Skeletal muscle cell (primary cell): Measurements from ENCODE around the gene FXYD2.
"Not testable (repeated sequence)": the region's sequence is repeated elsewhere in the genome, so short reads cannot be mapped to it uniquely, and the experiment has no call there.

Experiments used
- DNase-seq: peaks from one replicate; pipeline ENCODE4 v3.0.0-alpha.2; 2010; ENCODE audit warnings: low read depth
- H3K4me3 ChIP-seq: 2 replicates; pipeline ENCODE4 v1.5.1; 2011; ENCODE audit warnings: low read depth, mild to moderate bottlenecking, control low read depth, low read length, moderate library complexity

Gene FXYD2

DNA sequence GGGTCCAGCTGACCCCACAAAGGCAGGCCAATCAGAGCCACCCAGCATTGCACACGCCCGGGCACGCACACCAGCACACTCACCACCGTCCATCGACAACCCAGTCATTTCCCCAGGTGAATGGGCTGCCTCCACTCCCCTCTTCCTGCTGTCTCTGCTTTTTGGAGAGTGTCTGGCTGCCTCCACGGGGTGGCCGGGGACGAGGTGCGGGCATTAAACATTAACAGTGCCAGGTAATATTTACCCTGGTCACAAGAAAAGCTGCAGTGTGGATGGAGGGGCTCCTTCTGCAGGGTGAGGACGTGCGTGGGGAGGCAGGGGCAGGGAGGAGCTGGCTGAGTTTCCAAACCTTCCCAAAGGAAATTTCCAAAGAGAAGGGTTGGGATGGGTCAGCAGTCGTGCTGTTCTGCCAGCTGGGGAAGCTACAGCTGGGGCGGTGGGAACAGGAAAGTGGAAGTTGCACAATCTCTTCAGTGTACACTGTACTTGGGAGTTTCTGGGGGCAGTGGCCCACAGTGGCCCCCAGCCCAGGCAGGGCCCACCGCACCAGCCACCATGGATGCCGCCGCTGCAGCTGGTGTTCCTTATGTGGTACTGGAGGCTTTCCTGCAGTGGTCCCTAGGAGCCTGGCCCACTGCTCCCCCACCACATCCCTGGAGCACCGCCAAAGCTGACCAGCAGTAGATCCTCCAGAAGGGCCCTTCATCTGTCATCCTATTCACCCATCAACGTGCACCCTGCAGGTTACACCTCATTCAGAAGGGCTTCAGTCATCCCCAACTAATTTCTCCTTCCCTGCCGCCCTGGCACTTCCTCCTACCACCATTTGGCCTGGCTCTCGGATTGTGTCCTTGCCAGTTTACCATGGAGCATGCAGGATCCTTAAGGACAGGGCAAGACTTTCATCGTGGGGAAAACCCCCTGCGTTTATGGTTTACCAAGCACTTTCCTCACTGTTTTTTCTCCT, at the start of gene FXYD2:
TSS of gene FXYD2 (minus strand) at position 174 of the 967 bp plus-strand sequence. CDS start at position 108, 66 bp downstream.
- H3K4me3 ChIP-seq, result no peak within 1 kb of the TSS
- DNase-seq, result no peak

DNA sequence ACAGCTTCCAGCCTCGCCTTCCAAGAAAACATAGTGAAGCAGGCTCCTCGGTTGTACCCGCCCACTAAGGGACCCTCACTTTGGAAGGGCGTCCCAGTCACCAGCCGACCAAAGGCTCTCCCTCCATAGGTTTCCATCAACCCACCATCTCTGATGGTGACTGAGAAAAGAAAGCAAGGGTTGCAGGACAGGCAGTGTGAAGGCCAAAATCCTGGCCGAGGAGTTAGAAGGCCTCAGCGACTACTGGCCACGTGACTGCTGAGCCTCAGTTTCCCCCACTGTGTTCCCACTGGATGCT, 49.2 kb upstream of the FXYD2 start:
- no peak overlapping the region for H3K4me3 ChIP-seq
- DNase-seq, result no peak

DNA sequence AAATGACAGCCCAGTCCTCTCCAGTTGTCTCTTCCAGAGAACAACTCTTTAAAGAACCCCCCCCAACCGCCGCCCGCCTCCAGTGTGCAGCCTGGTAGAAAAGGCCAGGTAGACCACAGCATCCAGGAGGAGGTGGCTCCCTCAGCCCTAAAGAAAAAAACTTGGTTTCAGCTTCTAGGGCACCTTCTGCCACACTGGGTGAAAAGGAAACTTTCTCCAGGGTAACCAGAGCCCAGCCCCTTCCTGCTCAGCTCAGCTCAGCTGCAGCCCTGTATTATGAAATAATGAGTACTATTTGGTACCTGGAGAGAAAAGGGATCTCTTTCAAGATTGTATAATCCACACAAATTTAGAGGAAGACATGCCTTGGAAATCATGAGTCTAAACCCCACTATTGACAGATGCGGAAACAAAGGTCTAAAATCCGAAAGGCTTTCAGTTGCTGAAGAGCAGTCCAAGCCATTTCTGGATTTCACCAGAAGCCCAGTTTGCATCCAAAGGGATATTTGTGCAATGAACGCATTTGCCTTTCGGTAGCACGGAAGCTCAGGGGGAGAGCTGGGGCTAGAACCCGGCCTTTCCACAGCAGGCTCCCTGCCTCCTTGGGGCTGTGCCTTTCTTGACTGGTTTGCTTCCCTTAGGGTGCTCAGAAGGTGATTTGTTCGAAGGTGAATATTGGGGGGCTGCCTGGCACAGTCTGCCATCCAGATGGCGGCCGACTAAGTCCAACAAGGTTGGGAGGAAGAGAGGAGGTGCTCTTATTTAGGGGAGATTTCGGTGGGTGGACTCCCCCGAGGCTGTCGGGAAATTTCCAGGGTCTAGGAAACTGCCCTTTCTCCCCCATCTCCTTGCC, 48.7 kb upstream of the FXYD2 start:
- no peak overlapping the region for H3K4me3 ChIP-seq
- DNase-seq, result no peak

DNA sequence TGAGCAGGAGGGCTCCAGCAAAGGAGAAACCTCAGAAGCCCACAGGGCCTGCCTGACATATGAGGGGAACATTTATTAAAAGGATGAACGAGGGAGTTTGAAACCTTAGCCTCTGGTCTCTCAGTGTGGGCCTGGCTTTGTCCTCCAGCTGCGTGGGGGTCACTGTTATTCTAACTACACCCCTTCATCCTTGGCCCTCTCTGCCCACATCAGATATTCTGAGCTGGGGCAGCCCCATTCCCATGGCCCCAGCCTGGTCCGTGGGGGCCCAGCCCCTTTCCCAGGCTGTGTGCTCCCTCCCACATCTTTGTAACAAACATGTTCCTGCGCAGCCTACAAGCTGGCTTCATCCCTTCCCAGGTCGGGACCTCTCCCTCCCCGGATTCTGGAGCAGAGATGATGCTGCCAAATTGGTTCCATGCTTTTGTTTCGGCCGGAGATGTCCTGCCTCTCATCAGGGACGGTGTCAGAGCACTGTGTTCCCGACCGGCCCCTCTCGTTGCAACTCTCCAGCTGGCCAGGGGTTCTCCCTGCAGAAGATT, 47.9 kb upstream of the FXYD2 start:
- no peak overlapping the region for H3K4me3 ChIP-seq
- DNase-seq, result no peak

DNA sequence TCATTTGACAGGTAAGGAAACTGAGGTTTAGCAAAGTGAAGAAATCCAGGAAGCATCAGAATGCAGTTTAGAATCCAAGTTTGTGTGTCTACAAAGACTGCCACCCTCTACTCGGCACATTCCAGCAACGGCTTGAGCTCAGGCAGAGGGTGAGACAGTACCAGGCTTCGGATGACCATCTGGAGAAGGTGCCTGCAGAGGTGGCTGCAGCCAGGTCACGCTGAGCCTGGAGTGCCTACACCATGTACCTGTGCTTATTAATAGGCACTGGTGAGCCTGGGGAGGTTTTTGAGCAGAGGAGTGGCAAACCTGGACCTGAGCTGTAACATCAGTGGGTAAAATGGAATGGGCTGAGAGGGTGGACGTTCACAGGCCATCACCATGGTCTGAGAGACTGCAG, 47.2 kb upstream of the FXYD2 start:
- no peak for DNase-seq
- no peak overlapping the region for H3K4me3 ChIP-seq

DNA sequence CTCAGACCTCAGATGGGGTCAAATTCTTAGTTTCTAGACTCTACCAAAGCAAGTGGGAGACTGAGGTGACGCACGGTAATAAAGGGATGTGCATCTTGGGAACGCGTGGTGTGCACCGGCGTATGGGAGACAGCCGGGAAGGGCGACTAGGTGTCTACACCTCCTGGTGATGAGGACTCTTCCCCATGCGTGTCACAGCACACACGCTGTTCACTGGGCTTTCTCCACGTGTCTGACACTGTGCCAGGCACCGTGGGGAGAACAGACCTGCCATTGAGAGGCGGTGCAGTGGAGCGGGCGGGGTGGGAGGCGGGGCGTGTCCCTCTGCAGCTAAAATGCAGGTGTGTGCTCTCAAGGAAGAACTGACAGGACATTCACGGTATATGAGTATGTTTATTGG, 46.6 kb upstream of the FXYD2 start:
- no peak for DNase-seq
- no peak overlapping the region for H3K4me3 ChIP-seq

DNA sequence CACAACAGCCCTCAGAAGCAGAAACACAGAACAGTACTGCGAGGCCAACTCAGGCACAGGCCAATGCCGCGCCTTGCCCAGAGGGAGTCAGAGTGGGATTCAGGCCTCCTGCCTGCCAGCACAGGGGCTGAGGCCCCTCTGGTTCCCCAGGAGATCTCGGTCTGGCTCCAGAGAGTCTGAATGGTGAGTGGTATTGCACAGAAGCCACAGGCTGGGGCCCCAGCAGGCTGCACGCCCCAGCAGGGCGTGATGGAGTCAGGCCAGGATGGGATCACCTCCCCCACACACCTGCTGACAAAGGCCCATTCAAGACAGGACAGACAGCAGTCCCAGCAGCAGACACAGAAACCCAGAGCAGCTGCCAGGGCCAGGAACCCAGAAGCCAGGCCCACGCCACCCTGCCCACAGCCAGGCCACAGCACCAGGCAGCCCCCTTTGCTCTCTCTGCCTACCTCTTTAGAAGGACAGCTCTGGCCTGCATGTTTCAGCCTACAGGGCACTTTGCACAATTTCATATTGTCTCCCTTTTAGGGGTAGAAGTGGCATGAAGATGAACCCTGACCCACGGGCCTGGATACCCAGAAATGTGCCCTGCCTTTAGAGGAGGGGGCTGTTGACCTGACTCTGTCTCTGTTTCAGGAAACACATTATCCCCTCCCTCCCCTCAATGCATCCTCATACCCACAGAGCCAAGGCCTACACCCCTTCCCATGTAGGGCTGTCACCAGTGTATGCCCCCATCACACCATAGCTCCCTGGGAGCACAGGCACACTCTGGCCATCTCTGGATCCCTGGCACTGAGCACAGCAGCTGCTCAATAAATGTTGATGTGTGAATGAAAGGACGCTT, 45.8 kb upstream of the FXYD2 start:
- no peak for DNase-seq
- H3K4me3 ChIP-seq, result no peak overlapping the region

DNA sequence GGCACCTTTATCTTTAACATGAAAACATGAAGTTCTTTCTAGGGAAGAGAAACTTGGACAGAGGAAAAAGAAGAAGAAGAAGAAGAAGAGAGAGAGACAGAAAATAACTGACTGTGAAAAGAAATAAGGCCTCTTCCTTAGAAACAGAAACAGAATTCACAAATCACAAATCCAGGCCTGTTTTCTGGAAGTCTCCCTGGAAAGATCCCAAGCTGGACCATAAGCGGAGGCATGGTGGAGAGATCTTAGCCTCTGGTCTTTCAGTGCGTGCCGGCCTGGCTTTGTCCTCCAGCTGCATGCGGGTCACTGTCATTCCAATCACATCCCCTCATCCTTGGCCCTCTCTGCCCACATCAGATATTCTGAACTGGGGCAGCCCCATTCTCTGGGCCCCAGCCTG, 45.1 kb upstream of the FXYD2 start:
- H3K4me3 ChIP-seq, result no peak overlapping the region
- DNase-seq, result no peak

DNA sequence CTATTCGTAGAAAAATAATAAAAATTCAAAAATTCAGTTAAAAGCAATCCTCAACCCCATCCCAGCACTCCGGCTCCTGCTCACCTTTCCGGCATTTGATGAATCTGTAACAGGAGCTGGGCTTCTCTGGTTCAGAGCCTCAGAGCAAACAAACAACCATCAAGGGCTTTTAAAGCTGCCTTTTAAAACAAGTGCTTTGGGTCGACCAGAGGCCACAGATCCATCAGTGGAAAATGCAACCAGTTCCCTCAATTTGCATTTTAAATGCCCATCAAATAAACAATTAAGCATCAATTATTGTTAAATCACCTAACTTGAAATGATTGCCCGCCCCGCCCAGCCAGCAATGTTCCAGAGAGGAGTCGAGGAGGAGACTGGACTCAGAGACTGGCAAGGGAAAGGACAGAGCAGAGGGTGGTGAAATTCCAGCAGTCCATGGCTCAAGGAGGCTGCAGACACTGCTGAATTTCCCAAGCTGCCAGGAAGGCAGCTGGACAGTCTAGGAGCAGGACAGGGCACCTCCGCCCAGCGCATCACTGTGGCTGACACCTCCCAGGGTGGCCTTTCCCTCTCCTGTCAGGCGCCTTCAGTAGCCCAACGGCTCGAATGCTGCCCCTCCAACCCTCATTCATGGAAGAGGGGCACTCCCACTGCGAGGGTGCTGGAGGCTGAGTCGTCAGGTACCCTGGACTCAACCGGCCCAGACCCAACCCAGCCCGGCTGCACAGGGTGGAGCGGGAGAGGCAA, 44.4 kb upstream of the FXYD2 start:
- H3K4me3 ChIP-seq, result no peak overlapping the region
- no peak for DNase-seq

DNA sequence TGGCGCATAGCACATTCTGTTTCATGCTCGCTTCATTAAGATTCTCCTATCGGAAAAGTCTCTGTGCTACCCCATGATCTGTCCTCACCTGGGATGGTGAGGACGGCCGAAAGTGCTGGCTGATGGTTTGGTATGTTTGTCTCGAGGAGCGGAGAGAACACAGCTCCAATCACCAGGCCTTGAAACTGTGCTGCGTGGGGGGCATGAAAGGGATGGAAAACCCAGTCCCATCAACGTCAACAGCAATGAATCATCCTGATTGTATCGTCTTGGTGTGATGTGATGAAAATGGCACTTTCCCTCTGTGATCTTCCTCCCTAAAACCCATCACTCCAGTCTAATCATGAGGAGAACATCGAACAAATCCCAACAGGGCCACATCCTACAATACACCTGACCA, 43.5 kb upstream of the FXYD2 start:
- DNase-seq, result no peak
- no peak overlapping the region for H3K4me3 ChIP-seq

DNA sequence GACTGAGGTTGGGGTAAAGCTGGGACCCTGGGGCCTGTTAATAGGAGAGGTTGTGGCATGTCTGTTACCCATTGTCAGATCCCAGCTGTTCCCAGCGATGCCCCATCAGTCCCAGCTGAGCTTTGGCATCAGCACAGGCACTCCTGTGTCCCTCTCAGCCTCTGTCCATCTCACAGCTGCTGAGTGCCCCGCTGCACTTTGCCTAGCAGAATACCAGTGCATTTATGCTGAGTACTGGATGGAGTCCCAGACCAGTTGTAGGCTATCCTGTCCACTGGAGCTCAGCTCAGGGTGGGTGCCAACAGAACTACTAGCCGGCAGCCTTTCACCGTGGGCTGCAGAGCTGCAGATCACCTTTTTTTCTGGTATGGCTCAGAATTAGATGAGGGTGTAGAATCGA, 42.0 kb upstream of the FXYD2 start:
- H3K4me3 ChIP-seq, result no peak overlapping the region
- no peak for DNase-seq

DNA sequence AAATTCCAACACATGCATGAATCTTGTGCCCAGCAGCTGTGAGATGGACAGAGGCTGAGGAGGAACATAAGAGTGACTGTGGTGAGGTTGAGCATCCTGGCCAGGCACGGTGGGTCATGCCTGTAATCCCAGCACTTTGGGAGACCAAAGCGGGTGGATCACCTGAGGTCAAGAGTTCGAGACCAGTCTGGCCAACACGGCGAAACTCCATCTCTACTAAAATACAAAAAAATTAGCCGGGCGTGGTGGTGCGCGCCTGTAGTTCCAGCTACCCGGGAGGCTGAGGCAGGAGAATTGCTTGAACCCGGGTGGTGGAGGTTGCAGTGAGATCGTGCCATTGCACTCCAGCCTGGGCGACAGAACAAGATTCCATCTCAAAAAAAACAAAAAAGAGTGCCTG, 41.0 kb upstream of the FXYD2 start:
- not testable (repeated sequence) for DNase-seq, H3K4me3 ChIP-seq

DNA sequence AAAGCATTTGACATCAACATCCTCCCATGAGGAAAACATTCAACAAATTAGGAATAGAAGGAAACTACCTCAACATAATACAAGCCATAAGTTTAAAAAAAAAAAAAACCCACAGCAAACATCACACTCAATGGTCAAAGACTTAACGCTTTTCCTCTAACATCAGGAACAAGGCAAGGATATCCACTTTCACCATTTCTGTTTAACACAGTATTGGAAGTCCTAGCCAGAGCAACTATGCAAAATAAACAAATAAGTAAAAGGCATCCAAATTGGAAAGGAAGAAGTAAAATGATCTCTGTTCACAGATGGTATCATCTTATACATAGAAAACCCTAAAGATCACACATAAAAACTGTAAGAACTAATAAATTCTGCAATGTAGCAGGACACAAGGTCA, 38.8 kb upstream of the FXYD2 start:
- H3K4me3 ChIP-seq, result no peak overlapping the region
- DNase-seq, result no peak

DNA sequence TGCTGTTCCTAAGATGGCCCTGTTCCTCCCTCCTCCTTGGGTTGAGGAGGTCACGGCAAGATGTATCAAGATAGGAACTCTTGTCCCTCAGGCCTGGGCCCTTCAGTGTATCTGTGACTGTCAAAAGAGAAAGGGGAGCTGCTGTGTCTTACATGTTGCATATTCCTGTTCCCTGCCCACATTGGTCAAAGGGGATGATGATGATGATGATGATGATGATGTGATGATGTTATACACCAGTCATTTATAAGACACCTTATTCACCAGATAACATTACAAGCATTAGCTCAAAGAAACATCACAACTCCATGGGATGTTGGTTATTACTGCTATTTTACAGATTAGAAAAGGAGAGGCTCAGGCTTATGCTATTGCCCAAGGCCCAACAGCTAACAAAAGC, 38.2 kb upstream of the FXYD2 start:
- no peak for DNase-seq
- no peak overlapping the region for H3K4me3 ChIP-seq

DNA sequence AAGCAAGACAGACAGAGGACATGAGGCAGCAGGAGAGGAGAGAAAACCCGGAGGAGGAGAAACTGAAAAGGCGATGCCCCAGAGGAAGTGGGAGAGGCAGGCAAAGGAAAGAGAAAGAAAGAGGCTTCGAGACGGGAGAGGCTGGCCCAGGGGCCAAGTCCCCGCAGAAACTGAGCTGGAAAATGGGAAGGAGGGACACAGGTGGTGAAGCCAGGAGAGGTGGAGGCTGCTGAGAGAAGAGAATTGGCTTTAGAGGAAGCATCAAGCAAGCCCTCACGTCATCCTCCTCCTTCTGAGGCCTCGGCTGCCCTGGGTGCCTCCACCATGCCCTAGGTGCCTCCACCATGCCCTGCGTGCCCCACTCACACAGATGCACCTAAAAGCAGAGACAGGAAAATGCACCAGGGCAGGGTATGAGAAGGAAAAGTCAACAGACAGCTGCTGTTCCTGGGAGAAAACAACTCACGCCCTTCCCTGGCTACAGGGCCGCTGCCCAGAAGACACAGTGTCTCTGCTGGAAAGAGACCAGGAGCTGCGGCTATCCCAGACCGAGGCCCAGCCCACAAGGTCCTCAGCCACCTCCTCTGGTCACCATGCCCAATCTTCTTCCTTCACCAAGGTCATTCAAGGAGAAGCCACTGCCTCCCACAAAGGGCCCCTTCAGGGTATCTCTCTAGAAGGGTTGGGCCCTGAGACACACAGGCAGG, 37.6 kb upstream of the FXYD2 start:
- no peak overlapping the region for H3K4me3 ChIP-seq
- no peak for DNase-seq

DNA sequence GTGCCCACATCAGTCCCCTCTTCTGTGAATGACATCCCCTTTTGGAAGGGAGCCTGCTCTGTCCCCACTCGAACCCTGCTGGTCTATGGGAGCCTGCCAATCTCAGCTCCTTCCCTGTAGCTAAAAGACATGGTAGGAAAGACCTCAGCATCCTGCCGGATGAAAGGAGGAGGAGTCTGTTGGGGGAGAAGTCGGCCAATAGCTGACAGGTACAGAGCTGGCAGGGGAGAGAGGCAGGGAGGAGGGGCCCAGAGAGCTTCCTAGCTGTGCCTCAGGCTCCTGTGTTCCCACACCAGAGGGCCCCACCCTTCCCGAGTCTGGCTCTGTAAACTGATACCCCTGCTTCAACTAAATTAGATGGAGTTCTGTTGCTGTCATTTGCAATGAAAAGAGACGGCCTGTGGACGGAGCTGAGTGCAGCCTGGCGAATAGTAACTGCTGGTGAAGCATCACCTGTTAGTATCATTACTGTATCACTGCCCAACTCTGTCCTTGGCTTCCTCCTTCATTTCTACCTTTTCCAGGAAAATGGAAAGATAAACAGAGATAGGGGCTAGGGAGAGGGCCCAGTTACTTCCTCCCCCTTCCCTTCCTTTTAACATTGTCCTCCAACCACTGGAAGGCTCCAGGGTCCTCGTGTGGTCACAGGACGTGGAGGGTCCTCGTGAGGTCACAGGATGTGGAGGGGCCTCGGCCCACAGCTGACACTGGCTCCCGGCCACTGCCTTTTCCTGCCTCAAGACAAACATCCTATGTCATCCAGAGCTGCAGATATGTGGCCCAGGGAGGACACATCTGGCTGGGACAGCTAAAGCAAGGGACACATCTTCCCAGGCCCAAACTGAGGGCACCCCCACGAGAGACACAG, 36.8 kb upstream of the FXYD2 start:
- no peak overlapping the region for H3K4me3 ChIP-seq
- DNase-seq, result no peak

DNA sequence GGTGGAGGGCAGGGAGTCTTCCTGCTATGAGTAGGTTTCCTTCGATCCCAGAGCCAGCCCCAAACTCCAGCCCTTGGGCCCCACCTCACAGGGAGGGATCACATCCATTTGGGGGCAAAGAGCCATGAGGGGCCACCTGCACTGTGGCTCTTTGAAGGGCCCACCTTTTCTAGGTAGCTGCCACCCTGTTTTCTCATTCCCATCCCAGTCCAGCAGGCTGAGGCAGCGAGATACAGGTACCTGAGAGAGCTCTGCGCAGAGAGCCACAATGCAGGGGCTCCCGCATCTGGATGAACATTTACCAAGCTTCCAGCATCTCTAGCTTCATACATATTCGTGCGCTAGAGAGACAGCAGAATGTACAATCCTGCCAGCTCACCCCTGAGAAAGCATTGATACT, 35.6 kb upstream of the FXYD2 start:
- H3K4me3 ChIP-seq, result no peak overlapping the region
- DNase-seq, result no peak
